Measurements from ENCODE around the gene CNGA1.
"Not testable (repeated sequence)": the region's sequence is repeated elsewhere in the genome, so short reads cannot be mapped to it uniquely, and the experiment has no call there.

The CNGA1 gene

GRCh38 chr4:48008021-48008596 is 8.4 kb downstream of the CNGA1 start:
- no peaks in the 10 kb centered on the region for H3K27me3 ChIP-seq (ENCODE audit: control insufficient read depth, insufficient read depth, low read length)
- peaks cover 15% of the 10 kb centered on the region for H3K4me1 ChIP-seq (ENCODE audit: control insufficient read depth, insufficient read depth, low read length)
- no peak overlapping the region for H3K9ac ChIP-seq (ENCODE audit: low read depth, low read length)
- H3K36me3 ChIP-seq (ENCODE audit: control insufficient read depth, insufficient read depth, low read length) = peaks cover 10% of the 10 kb centered on the region
- peaks cover 27% of the 10 kb centered on the region for H3K9me3 ChIP-seq (ENCODE audit: control insufficient read depth, insufficient read depth, low read length)
- H3K4me3 ChIP-seq (ENCODE audit: low read depth, low read length) = no peak overlapping the region

GRCh38 chr4:48005781-48006180 is 10.7 kb downstream of the CNGA1 start:
- H3K36me3 ChIP-seq (ENCODE audit: control insufficient read depth, insufficient read depth, low read length) = peaks cover 10% of the 10 kb centered on the region
- peaks cover 27% of the 10 kb centered on the region for H3K9me3 ChIP-seq (ENCODE audit: control insufficient read depth, insufficient read depth, low read length)
- no peak overlapping the region for H3K4me3 ChIP-seq (ENCODE audit: low read depth, low read length)
- peaks cover 3% of the 10 kb centered on the region for H3K4me1 ChIP-seq (ENCODE audit: control insufficient read depth, insufficient read depth, low read length)
- no peaks in the 10 kb centered on the region for H3K27me3 ChIP-seq (ENCODE audit: control insufficient read depth, insufficient read depth, low read length)
- H3K9ac ChIP-seq (ENCODE audit: low read depth, low read length) = no peak overlapping the region

- not testable (repeated sequence) for H3K4me1 ChIP-seq (ENCODE audit: control insufficient read depth, insufficient read depth, low read length); H3K9ac ChIP-seq (ENCODE audit: low read depth, low read length); H3K27me3 ChIP-seq (ENCODE audit: control insufficient read depth, insufficient read depth, low read length); H3K36me3 ChIP-seq (ENCODE audit: control insufficient read depth, insufficient read depth, low read length); H3K4me3 ChIP-seq (ENCODE audit: low read depth, low read length)
- H3K9me3 ChIP-seq (ENCODE audit: control insufficient read depth, insufficient read depth, low read length) = peaks cover 26% of the 10 kb centered on the region
These were observed 12.9 kb downstream of the CNGA1 start for GRCh38 chr4:48003568-48003967.

GRCh38 chr4:48002267-48002666 is 14.2 kb downstream of the CNGA1 start:
- no peak overlapping the region for H3K4me3 ChIP-seq (ENCODE audit: low read depth, low read length)
- peaks cover 4% of the 10 kb centered on the region for H3K36me3 ChIP-seq (ENCODE audit: control insufficient read depth, insufficient read depth, low read length)
- no peaks in the 10 kb centered on the region for H3K4me1 ChIP-seq (ENCODE audit: control insufficient read depth, insufficient read depth, low read length)
- peaks cover 17% of the 10 kb centered on the region for H3K9me3 ChIP-seq (ENCODE audit: control insufficient read depth, insufficient read depth, low read length)
- no peaks in the 10 kb centered on the region for H3K27me3 ChIP-seq (ENCODE audit: control insufficient read depth, insufficient read depth, low read length)
- no peak overlapping the region for H3K9ac ChIP-seq (ENCODE audit: low read depth, low read length)

GRCh38 chr4:47996021-47996420 is 20.5 kb downstream of the CNGA1 start:
- H3K36me3 ChIP-seq (ENCODE audit: control insufficient read depth, insufficient read depth, low read length) = no peaks in the 10 kb centered on the region
- peaks cover 16% of the 10 kb centered on the region for H3K9me3 ChIP-seq (ENCODE audit: control insufficient read depth, insufficient read depth, low read length)
- H3K9ac ChIP-seq (ENCODE audit: low read depth, low read length) = no peak overlapping the region
- H3K4me1 ChIP-seq (ENCODE audit: control insufficient read depth, insufficient read depth, low read length) = no peaks in the 10 kb centered on the region
- no peaks in the 10 kb centered on the region for H3K27me3 ChIP-seq (ENCODE audit: control insufficient read depth, insufficient read depth, low read length)
- no peak overlapping the region for H3K4me3 ChIP-seq (ENCODE audit: low read depth, low read length)

GRCh38 chr4:47992475-47992874 is 24.0 kb downstream of the CNGA1 start:
- not testable (repeated sequence) for H3K4me1 ChIP-seq (ENCODE audit: control insufficient read depth, insufficient read depth, low read length); H3K9me3 ChIP-seq (ENCODE audit: control insufficient read depth, insufficient read depth, low read length); H3K36me3 ChIP-seq (ENCODE audit: control insufficient read depth, insufficient read depth, low read length)

GRCh38 chr4:47990145-47990544 is 26.3 kb downstream of the CNGA1 start:
- H3K9ac ChIP-seq (ENCODE audit: low read depth, low read length) = no peak overlapping the region
- H3K4me1 ChIP-seq (ENCODE audit: control insufficient read depth, insufficient read depth, low read length) = no peaks in the 10 kb centered on the region
- peaks cover 9% of the 10 kb centered on the region for H3K9me3 ChIP-seq (ENCODE audit: control insufficient read depth, insufficient read depth, low read length)
- no peaks in the 10 kb centered on the region for H3K27me3 ChIP-seq (ENCODE audit: control insufficient read depth, insufficient read depth, low read length)
- no peak overlapping the region for H3K4me3 ChIP-seq (ENCODE audit: low read depth, low read length)
- no peaks in the 10 kb centered on the region for H3K36me3 ChIP-seq (ENCODE audit: control insufficient read depth, insufficient read depth, low read length)

More at GRCh38 chr4:47992475-47992874, 24.0 kb downstream of the CNGA1 start:
- not testable (repeated sequence) for H3K4me3 ChIP-seq (ENCODE audit: low read depth, low read length); H3K27me3 ChIP-seq (ENCODE audit: control insufficient read depth, insufficient read depth, low read length); H3K9ac ChIP-seq (ENCODE audit: low read depth, low read length)

- Histone ChIP-seq H3K4me3 (ENCODE audit: low read depth, low read length) (no peak overlapping the region), H3K27me3 (ENCODE audit: control insufficient read depth, insufficient read depth, low read length) (no peaks in the 10 kb centered on the region), H3K4me1 (ENCODE audit: control insufficient read depth, insufficient read depth, low read length) (no peaks in the 10 kb centered on the region), H3K9me3 (ENCODE audit: control insufficient read depth, insufficient read depth, low read length) (no peaks in the 10 kb centered on the region), H3K9ac (ENCODE audit: low read depth, low read length) (no peak overlapping the region), H3K36me3 (ENCODE audit: control insufficient read depth, insufficient read depth, low read length) (no peaks in the 10 kb centered on the region)
These were observed 41.9 kb downstream of the CNGA1 start for GRCh38 chr4:47974566-47974965.

- no peak overlapping the region for H3K4me3 ChIP-seq (ENCODE audit: low read depth, low read length)
- no peaks in the 10 kb centered on the region for H3K9me3 ChIP-seq (ENCODE audit: control insufficient read depth, insufficient read depth, low read length)
These were observed 43.8 kb downstream of the CNGA1 start for GRCh38 chr4:47972721-47973120.

GRCh38 chr4:47972181-47972580 is 44.3 kb downstream of the CNGA1 start:
- Histone ChIP-seq H3K4me3 (ENCODE audit: low read depth, low read length) (no peak overlapping the region), H3K9ac (ENCODE audit: low read depth, low read length) (no peak overlapping the region), H3K27me3 (ENCODE audit: control insufficient read depth, insufficient read depth, low read length) (no peaks in the 10 kb centered on the region), H3K9me3 (ENCODE audit: control insufficient read depth, insufficient read depth, low read length) (no peaks in the 10 kb centered on the region), H3K36me3 (ENCODE audit: control insufficient read depth, insufficient read depth, low read length) (no peaks in the 10 kb centered on the region), H3K4me1 (ENCODE audit: control insufficient read depth, insufficient read depth, low read length) (no peaks in the 10 kb centered on the region)

More at GRCh38 chr4:47972721-47973120, 43.8 kb downstream of the CNGA1 start:
- no peak overlapping the region for H3K9ac ChIP-seq (ENCODE audit: low read depth, low read length)
- no peaks in the 10 kb centered on the region for H3K36me3 ChIP-seq (ENCODE audit: control insufficient read depth, insufficient read depth, low read length)
- no peaks in the 10 kb centered on the region for H3K4me1 ChIP-seq (ENCODE audit: control insufficient read depth, insufficient read depth, low read length)
- no peaks in the 10 kb centered on the region for H3K27me3 ChIP-seq (ENCODE audit: control insufficient read depth, insufficient read depth, low read length)

- Histone ChIP-seq H3K36me3 (ENCODE audit: control insufficient read depth, insufficient read depth, low read length) (no peaks in the 10 kb centered on the region), H3K9me3 (ENCODE audit: control insufficient read depth, insufficient read depth, low read length) (no peaks in the 10 kb centered on the region), H3K4me1 (ENCODE audit: control insufficient read depth, insufficient read depth, low read length) (no peaks in the 10 kb centered on the region)
These were observed 47.6 kb downstream of the CNGA1 start for GRCh38 chr4:47968847-47969246.

GRCh38 chr4:47954677-47955076 is 61.8 kb downstream of the CNGA1 start:
- H3K4me3 ChIP-seq (ENCODE audit: low read depth, low read length) = peak overlapping the region; percentile 40
- H3K36me3 ChIP-seq (ENCODE audit: control insufficient read depth, insufficient read depth, low read length) = no peaks in the 10 kb centered on the region
- no peaks in the 10 kb centered on the region for H3K9me3 ChIP-seq (ENCODE audit: control insufficient read depth, insufficient read depth, low read length)
- no peak overlapping the region for H3K9ac ChIP-seq (ENCODE audit: low read depth, low read length)
- H3K4me1 ChIP-seq (ENCODE audit: control insufficient read depth, insufficient read depth, low read length) = peaks cover 3% of the 10 kb centered on the region
- no peaks in the 10 kb centered on the region for H3K27me3 ChIP-seq (ENCODE audit: control insufficient read depth, insufficient read depth, low read length)

More at GRCh38 chr4:47968847-47969246, 47.6 kb downstream of the CNGA1 start:
- H3K9ac ChIP-seq (ENCODE audit: low read depth, low read length) = no peak overlapping the region
- H3K27me3 ChIP-seq (ENCODE audit: control insufficient read depth, insufficient read depth, low read length) = no peaks in the 10 kb centered on the region
- no peak overlapping the region for H3K4me3 ChIP-seq (ENCODE audit: low read depth, low read length)
